Right lobe of liver (tissue), 4 donors: ENCODE data around the gene SLC7A10.

ENCODE experiments used
- POLR2A ChIP-seq: fragments of 450-650 bp; IDR thresholded peaks from one replicate; pipeline ENCODE4 v1.6.1; 2017; ENCODE audit warnings: antibody characterized with exemption, mild to moderate bottlenecking
- TF ChIP-seq, protein P1 (sequence below), 4 donors: fragments of 200-600 bp in 3 of 4; fragments of 450-650 bp in 1 of 4; IDR thresholded peaks; one replicate each; pipeline versions ENCODE4 v1.5.1 to v1.8.0; 2016 to 2022; ENCODE audit warnings: antibody characterized with exemption in 4 of 4, mild to moderate bottlenecking in 2 of 4
- donor health status: DM: no; HTN: no; CAD: no.
- donor health status: DM: no; HTN: no; CAD: no.
- donor health status: DM: no; HTN: yes; CAD: no.

- TF ChIP-seq, protein P1, sequence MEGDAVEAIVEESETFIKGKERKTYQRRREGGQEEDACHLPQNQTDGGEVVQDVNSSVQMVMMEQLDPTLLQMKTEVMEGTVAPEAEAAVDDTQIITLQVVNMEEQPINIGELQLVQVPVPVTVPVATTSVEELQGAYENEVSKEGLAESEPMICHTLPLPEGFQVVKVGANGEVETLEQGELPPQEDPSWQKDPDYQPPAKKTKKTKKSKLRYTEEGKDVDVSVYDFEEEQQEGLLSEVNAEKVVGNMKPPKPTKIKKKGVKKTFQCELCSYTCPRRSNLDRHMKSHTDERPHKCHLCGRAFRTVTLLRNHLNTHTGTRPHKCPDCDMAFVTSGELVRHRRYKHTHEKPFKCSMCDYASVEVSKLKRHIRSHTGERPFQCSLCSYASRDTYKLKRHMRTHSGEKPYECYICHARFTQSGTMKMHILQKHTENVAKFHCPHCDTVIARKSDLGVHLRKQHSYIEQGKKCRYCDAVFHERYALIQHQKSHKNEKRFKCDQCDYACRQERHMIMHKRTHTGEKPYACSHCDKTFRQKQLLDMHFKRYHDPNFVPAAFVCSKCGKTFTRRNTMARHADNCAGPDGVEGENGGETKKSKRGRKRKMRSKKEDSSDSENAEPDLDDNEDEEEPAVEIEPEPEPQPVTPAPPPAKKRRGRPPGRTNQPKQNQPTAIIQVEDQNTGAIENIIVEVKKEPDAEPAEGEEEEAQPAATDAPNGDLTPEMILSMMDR (IDR thresholded peaks at IDR 0.05), result no peak
- TF ChIP-seq POLR2A, result no peak
Measured at GRCh38 chr19:33248104-33248503, 22.5 kb upstream of the SLC7A10 start.
